ENCODE data around the gene ZFP36. TPM values are rescaled to one million over a fixed set of nuclear protein-coding genes. Genes with fewer than 3 reads are reported as not detected.
A peak's percentile ranks its signal among the peaks of the same experiment; 100 is the strongest.

The ZFP36 gene
- total and polyA plus RNA-seq, 2 of the 8 experiments (the other 6 are each of a cell fraction or from before 2014, with no cell fraction given): 4.0 to 10.9 TPM

GRCh38 chr19:39415111-39416046, 8.7 kb downstream of the ZFP36 start:
- no peak overlapping the region for H3K27ac ChIP-seq (ENCODE audit: low read depth, low read length)
- peak in 1 of 2 experiments; percentile 67 for DNase-seq (ENCODE audit: low read depth in 1 of 2, low spot score in 2 of 2)
- no peaks in the 10 kb centered on the region for H3K9me3 ChIP-seq (ENCODE audit: insufficient read depth in 2 of 2, low read depth in 1 of 2, low read length in 1 of 2)
- no peak overlapping the region; the same call in 1 of the 2 replicates for H2BK5ac ChIP-seq (ENCODE audit: low read depth, low read length)
- H2BK12ac ChIP-seq (ENCODE audit: low read depth, low read length): no peak overlapping the region
- H2AFZ ChIP-seq (ENCODE audit: low read length): no peak overlapping the region
- 78% methylated on average over 34 of the region's 35 CpGs; no CpG with 5 or more reads in 1 of the 2 experiments for WGBS, 2 experiments (ENCODE audit: extremely low coverage in 1 of 2, insufficient coverage in 1 of 2, insufficient read length in 1 of 2, insufficient replicate concordance in 2 of 2, low coverage in 1 of 2, low lambda C conversion rate in 2 of 2, missing lambda C conversion rate in 1 of 2)
- H3K14ac ChIP-seq (ENCODE audit: insufficient read length): no peak overlapping the region
- peak overlapping the region; percentile 84 to 86; a peak in 3 of 4 replicates for H3K4me2 ChIP-seq (ENCODE audit: insufficient read depth in 1 of 2, low read depth in 2 of 2, low read length in 2 of 2)
- ChIA-PET CTCF (ENCODE audit: partially characterized antibody) (interaction anchor here (0.7 to 2.3 kb wide), 14 partner anchors 8 to 128 kb away, joined by 3 to 13 read pairs (median 6); partner anchors contain the start of genes RPS16 and SELENOV), POLR2A (ENCODE audit: partially characterized antibody) (interaction anchor here (0.6 to 25.7 kb wide), 10 partner anchors 8 to 104 kb away, joined by 3 to 1154 read pairs (median 6); partner anchors contain the start of genes MED29, PAF1, RPS16 and SAMD4B)
- peaks cover 7 to 22% of the 10 kb centered on the region in 2 experiments for H4K20me1 ChIP-seq (replicated peaks in 1 of 2; ENCODE audit: control insufficient read depth in 1 of 2, insufficient read depth in 2 of 2, low read length in 2 of 2)
- peak; percentile 50 for FAIRE-seq
- no peak overlapping the region for H4K5ac ChIP-seq (ENCODE audit: insufficient read length, low read depth, low read length)
- H3K18ac ChIP-seq (ENCODE audit: extremely low read depth, low read length): no peak overlapping the region
- no peak overlapping the region for H3K23ac ChIP-seq (ENCODE audit: insufficient read length)
- H2AK5ac ChIP-seq (ENCODE audit: low read depth, low read length): no peak overlapping the region
- no peak overlapping the region for H2BK20ac ChIP-seq (ENCODE audit: low read length)
- H3K56ac ChIP-seq (replicated peaks; ENCODE audit: insufficient read length, low read depth, low read length): no peak overlapping the region
- H3K4me3 ChIP-seq (ENCODE audit: extremely low read depth in 1 of 4, insufficient read depth in 2 of 4, low read depth in 3 of 4, low read length in 4 of 4): peak overlapping the region in 2 of 4 experiments; percentile 94 to 97; a peak in 3 of 8 replicates
- H3K9ac ChIP-seq (replicated peaks in 1 of 4; ENCODE audit: extremely low read depth in 1 of 4, low read depth in 3 of 4, low read length in 3 of 4): no peak overlapping the region
- peak overlapping the region; percentile 18; the same call in 1 of the 2 replicates for H4K8ac ChIP-seq (ENCODE audit: extremely low read depth, insufficient read depth, low read length)
- no peak overlapping the region for H2BK120ac ChIP-seq (replicated peaks; ENCODE audit: low read depth, low read length)
- H3K79me1 ChIP-seq (ENCODE audit: low read depth, low read length): no peaks in the 10 kb centered on the region; the same call in 1 of the 2 replicates
- H3K79me2 ChIP-seq (ENCODE audit: control insufficient read depth in 1 of 2, insufficient read depth in 2 of 2, low read length in 2 of 2): peaks cover 6 to 17% of the 10 kb centered on the region in 2 experiments; a peak in 3 of 4 replicates
- H3K27me3 ChIP-seq (replicated peaks in 1 of 4; ENCODE audit: control insufficient read depth in 3 of 4, extremely low read depth in 1 of 4, insufficient read depth in 3 of 4, low read length in 3 of 4): no peaks in the 10 kb centered on the region
- no peak overlapping the region for H4K91ac ChIP-seq (replicated peaks; ENCODE audit: insufficient read length, low read length)
- H3K4me1 ChIP-seq (replicated peaks in 1 of 4; ENCODE audit: control insufficient read depth in 3 of 4, insufficient read depth in 4 of 4, low read length in 3 of 4): peaks cover 4 to 27% (median 15%) of the 10 kb centered on the region in 4 experiments; a peak in 6 of 7 replicates
- no peak overlapping the region for H3K4ac ChIP-seq (replicated peaks; ENCODE audit: insufficient read length, low read depth, low read length)
- peaks cover 13% of the 10 kb centered on the region for H3K23me2 ChIP-seq (ENCODE audit: low read depth, low read length)
- H2BK15ac ChIP-seq (ENCODE audit: low read length): no peak overlapping the region
- H3K36me3 ChIP-seq (ENCODE audit: control insufficient read depth in 2 of 4, insufficient read depth in 4 of 4, low read length in 3 of 4): peaks cover 5 to 22% (median 10%) of the 10 kb centered on the region in 4 experiments
- TF ChIP-seq RNF2 (IDR thresholded peaks at IDR 0.05; ENCODE audit: borderline replicate concordance, low read depth, low read length, missing control alignments, poor library complexity, severe bottlenecking) (no peak), TAF7 (optimal IDR thresholded peaks at IDR 0.05; ENCODE audit: borderline replicate concordance, low read depth, low read length) (no peak), FOSL1 (IDR thresholded peaks at IDR 0.05; ENCODE audit: insufficient read depth, low read depth, low read length) (no peak), E2F6 (IDR thresholded peaks at IDR 0.05) (no peak), EP300 (IDR thresholded peaks at IDR 0.05; ENCODE audit: borderline replicate concordance in 1 of 2, low read depth in 2 of 2, low read length in 2 of 2) (no peak)
- TF ChIP-seq, protein P1, sequence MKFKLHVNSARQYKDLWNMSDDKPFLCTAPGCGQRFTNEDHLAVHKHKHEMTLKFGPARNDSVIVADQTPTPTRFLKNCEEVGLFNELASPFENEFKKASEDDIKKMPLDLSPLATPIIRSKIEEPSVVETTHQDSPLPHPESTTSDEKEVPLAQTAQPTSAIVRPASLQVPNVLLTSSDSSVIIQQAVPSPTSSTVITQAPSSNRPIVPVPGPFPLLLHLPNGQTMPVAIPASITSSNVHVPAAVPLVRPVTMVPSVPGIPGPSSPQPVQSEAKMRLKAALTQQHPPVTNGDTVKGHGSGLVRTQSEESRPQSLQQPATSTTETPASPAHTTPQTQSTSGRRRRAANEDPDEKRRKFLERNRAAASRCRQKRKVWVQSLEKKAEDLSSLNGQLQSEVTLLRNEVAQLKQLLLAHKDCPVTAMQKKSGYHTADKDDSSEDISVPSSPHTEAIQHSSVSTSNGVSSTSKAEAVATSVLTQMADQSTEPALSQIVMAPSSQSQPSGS (IDR thresholded peaks at IDR 0.05; ENCODE audit: low read length): no peak

All from H1 (cell line).